ENCODE measurements around the gene ILDR2.
"Not testable (repeated sequence)": the region's sequence is repeated elsewhere in the genome, so short reads cannot be mapped to it uniquely, and the experiment has no call there.

Gene ILDR2

GRCh38 chr1:166878173-166878917 is 97.0 kb downstream of the ILDR2 start:
- H3K9me3 ChIP-seq (ENCODE audit: control extremely low read depth in 1 of 5, control insufficient read depth in 4 of 5, insufficient read depth in 2 of 5, low read depth in 1 of 5, low read length in 4 of 5); H3K27ac ChIP-seq (ENCODE audit: insufficient read depth in 1 of 2, low read depth in 1 of 2, low read length in 2 of 2, poor library complexity in 1 of 2, severe bottlenecking in 2 of 2); DNase-seq; H3K27me3 ChIP-seq (replicated peaks in 2 of 5; ENCODE audit: control insufficient read depth in 4 of 5, insufficient read depth in 5 of 5, low read length in 4 of 5); H3K4me3 ChIP-seq (ENCODE audit: control insufficient read depth in 1 of 7, extremely low read depth in 1 of 7, insufficient read depth in 4 of 7, low read depth in 2 of 7, low read length in 6 of 7); H3K36me3 ChIP-seq (ENCODE audit: control insufficient read depth in 4 of 4, insufficient read depth in 4 of 4, low read length in 3 of 4); POLR2A ChIA-PET: not testable (repeated sequence)
- H3K4me1 ChIP-seq (ENCODE audit: control extremely low read depth in 1 of 4, control insufficient read depth in 4 of 4, insufficient read depth in 4 of 4, low read length in 3 of 4), result peaks cover 7 to 23% (median 14%) of the 10 kb centered on the region in 4 experiments
- 98% methylated on average over 8 of the region's 21 CpGs for WGBS (ENCODE audit: insufficient coverage)
- CTCF ChIA-PET, result interaction anchor here (13.2 kb wide), 1 partner anchor 182 kb away, joined by 172 read pairs; no protein-coding TSS in a partner anchor

- DNase-seq, result no peak
- peak overlapping the region in 6 of 7 experiments; percentile 19 to 92 (median 83) for H3K4me3 ChIP-seq (ENCODE audit: control insufficient read depth in 1 of 7, extremely low read depth in 1 of 7, insufficient read depth in 4 of 7, low read depth in 2 of 7, low read length in 6 of 7)
- ChIA-PET CTCF (interaction anchor here (0.9 to 13.2 kb wide), 4 partner anchors 17 to 184 kb away, joined by 3 to 172 read pairs (median 4); partner anchors contain the start of gene POGK), POLR2A (interaction anchor here (1.2 kb wide), 1 partner anchor 38 kb away, joined by 3 read pairs; the partner anchor contains the start of gene POGK)
- no peaks in the 10 kb centered on the region for H3K9me3 ChIP-seq (ENCODE audit: control extremely low read depth in 1 of 5, control insufficient read depth in 4 of 5, insufficient read depth in 2 of 5, low read depth in 1 of 5, low read length in 4 of 5)
- WGBS (ENCODE audit: insufficient coverage), result 0% methylated on average over 6 of the region's 7 CpGs
- H3K4me1 ChIP-seq (ENCODE audit: control extremely low read depth in 1 of 4, control insufficient read depth in 4 of 4, insufficient read depth in 4 of 4, low read length in 3 of 4), result peaks cover 7 to 23% (median 14%) of the 10 kb centered on the region in 4 experiments
- H3K36me3 ChIP-seq (ENCODE audit: control insufficient read depth in 4 of 4, insufficient read depth in 4 of 4, low read length in 3 of 4), result peaks cover 0 to 10% (median under 1%) of the 10 kb centered on the region in 4 experiments
- no peaks in the 10 kb centered on the region for H3K27me3 ChIP-seq (replicated peaks in 2 of 5; ENCODE audit: control insufficient read depth in 4 of 5, insufficient read depth in 5 of 5, low read length in 4 of 5)
- peak overlapping the region in 1 of 2 experiments; percentile 74 for H3K27ac ChIP-seq (ENCODE audit: insufficient read depth in 1 of 2, low read depth in 1 of 2, low read length in 2 of 2, poor library complexity in 1 of 2, severe bottlenecking in 2 of 2)
Observed at GRCh38 chr1:166876540-166876838, 98.9 kb downstream of the ILDR2 start.

GRCh38 chr1:166875734-166876539 is 99.4 kb downstream of the ILDR2 start, which contains the start of gene TADA1:
Gene TADA1, minus strand, starts transcription at chr1:166876264. Its CDS starts 31 bp downstream, at chr1:166876233.
- peak; percentile 99 to 100 (median 100) for DNase-seq
- H3K9me3 ChIP-seq (ENCODE audit: control extremely low read depth in 1 of 5, control insufficient read depth in 4 of 5, insufficient read depth in 2 of 5, low read depth in 1 of 5, low read length in 4 of 5), result no peaks in the 10 kb centered on the region
- CTCF ChIA-PET, result interaction anchor here (0.9 to 13.2 kb wide), 4 partner anchors 17 to 185 kb away, joined by 3 to 172 read pairs (median 4); partner anchors contain the start of gene POGK
- H3K4me1 ChIP-seq (ENCODE audit: control extremely low read depth in 1 of 4, control insufficient read depth in 4 of 4, insufficient read depth in 4 of 4, low read length in 3 of 4), result peaks cover 7 to 23% (median 14%) of the 10 kb centered on the region in 4 experiments
- H3K4me3 ChIP-seq (ENCODE audit: control insufficient read depth in 1 of 7, extremely low read depth in 1 of 7, insufficient read depth in 4 of 7, low read depth in 2 of 7, low read length in 6 of 7), result peak within 1 kb of the TSS; percentile 40 to 92 (median 80)
- H3K27me3 ChIP-seq (replicated peaks in 2 of 5; ENCODE audit: control insufficient read depth in 4 of 5, insufficient read depth in 5 of 5, low read length in 4 of 5), result no peaks in the 10 kb centered on the region
- POLR2A ChIA-PET, result interaction anchor here (1.2 kb wide), 1 partner anchor 37 kb away, joined by 3 read pairs; the partner anchor contains the start of gene POGK
- peak within 1 kb of the TSS; percentile 66 to 85 for H3K27ac ChIP-seq (ENCODE audit: insufficient read depth in 1 of 2, low read depth in 1 of 2, low read length in 2 of 2, poor library complexity in 1 of 2, severe bottlenecking in 2 of 2)
- peaks cover 0 to 10% (median under 1%) of the 10 kb centered on the region in 4 experiments for H3K36me3 ChIP-seq (ENCODE audit: control insufficient read depth in 4 of 4, insufficient read depth in 4 of 4, low read length in 3 of 4)
- under 1% methylated on average over 84 of the region's 84 CpGs for WGBS (ENCODE audit: insufficient coverage)

- ChIA-PET CTCF (interaction anchor here (1.2 to 13.2 kb wide), 2 partner anchors 34 to 185 kb away, joined by 3 to 172 read pairs; no protein-coding TSS in a partner anchor), POLR2A (no interaction called here)
- Histone ChIP-seq H3K9me3 (ENCODE audit: control extremely low read depth in 1 of 5, control insufficient read depth in 4 of 5, insufficient read depth in 2 of 5, low read depth in 1 of 5, low read length in 4 of 5) (no peaks in the 10 kb centered on the region), H3K4me3 (ENCODE audit: control insufficient read depth in 1 of 7, extremely low read depth in 1 of 7, insufficient read depth in 4 of 7, low read depth in 2 of 7, low read length in 6 of 7) (peak overlapping the region; percentile 40 to 92 (median 80)), H3K27ac (ENCODE audit: insufficient read depth in 1 of 2, low read depth in 1 of 2, low read length in 2 of 2, poor library complexity in 1 of 2, severe bottlenecking in 2 of 2) (peak overlapping the region; percentile 66 to 85), H3K4me1 (ENCODE audit: control extremely low read depth in 1 of 4, control insufficient read depth in 4 of 4, insufficient read depth in 4 of 4, low read length in 3 of 4) (peaks cover 7 to 23% (median 14%) of the 10 kb centered on the region in 4 experiments), H3K36me3 (ENCODE audit: control insufficient read depth in 4 of 4, insufficient read depth in 4 of 4, low read length in 3 of 4) (peaks cover 0 to 10% (median under 1%) of the 10 kb centered on the region in 4 experiments), H3K27me3 (replicated peaks in 2 of 5; ENCODE audit: control insufficient read depth in 4 of 5, insufficient read depth in 5 of 5, low read length in 4 of 5) (no peaks in the 10 kb centered on the region)
- DNase-seq, result no peak
- 37% methylated on average over 6 of the region's 8 CpGs for WGBS (ENCODE audit: insufficient coverage)
Observed at GRCh38 chr1:166875302-166875733, 100.0 kb downstream of the ILDR2 start.

- Histone ChIP-seq H3K36me3 (ENCODE audit: control insufficient read depth in 4 of 4, insufficient read depth in 4 of 4, low read length in 3 of 4) (peaks cover 0 to 10% (median 3%) of the 10 kb centered on the region in 4 experiments), H3K9me3 (ENCODE audit: control extremely low read depth in 1 of 5, control insufficient read depth in 4 of 5, insufficient read depth in 2 of 5, low read depth in 1 of 5, low read length in 4 of 5) (no peaks in the 10 kb centered on the region), H3K27ac (ENCODE audit: insufficient read depth in 1 of 2, low read depth in 1 of 2, low read length in 2 of 2, poor library complexity in 1 of 2, severe bottlenecking in 2 of 2) (no peak overlapping the region), H3K4me1 (ENCODE audit: control extremely low read depth in 1 of 4, control insufficient read depth in 4 of 4, insufficient read depth in 4 of 4, low read length in 3 of 4) (peaks cover 7 to 24% (median 15%) of the 10 kb centered on the region in 4 experiments), H3K27me3 (replicated peaks in 2 of 5; ENCODE audit: control insufficient read depth in 4 of 5, insufficient read depth in 5 of 5, low read length in 4 of 5) (no peaks in the 10 kb centered on the region), H3K4me3 (ENCODE audit: control insufficient read depth in 1 of 7, extremely low read depth in 1 of 7, insufficient read depth in 4 of 7, low read depth in 2 of 7, low read length in 6 of 7) (no peak overlapping the region)
- ChIA-PET CTCF (no interaction called here), POLR2A (no interaction called here)
- DNase-seq, result no peak
- 100% methylated on average over 6 of the region's 8 CpGs for WGBS (ENCODE audit: insufficient coverage)
Observed at GRCh38 chr1:166874464-166874863, 100.9 kb downstream of the ILDR2 start.

- no peaks in the 10 kb centered on the region for H3K9me3 ChIP-seq (ENCODE audit: control extremely low read depth in 1 of 5, control insufficient read depth in 4 of 5, insufficient read depth in 2 of 5, low read depth in 1 of 5, low read length in 4 of 5)
- H3K27me3 ChIP-seq (replicated peaks in 2 of 5; ENCODE audit: control insufficient read depth in 4 of 5, insufficient read depth in 5 of 5, low read length in 4 of 5), result no peaks in the 10 kb centered on the region
- POLR2A ChIA-PET, result no interaction called here
- DNase-seq, result no peak
- H3K4me3 ChIP-seq (ENCODE audit: control insufficient read depth in 1 of 7, extremely low read depth in 1 of 7, insufficient read depth in 4 of 7, low read depth in 2 of 7, low read length in 6 of 7), result no peak overlapping the region
- CTCF ChIA-PET, result interaction anchor here (1.7 kb wide), 1 partner anchor 19 kb away, joined by 4 read pairs; no protein-coding TSS in a partner anchor
- H3K4me1 ChIP-seq (ENCODE audit: control extremely low read depth in 1 of 4, control insufficient read depth in 4 of 4, insufficient read depth in 4 of 4, low read length in 3 of 4), result peaks cover 3 to 16% (median 10%) of the 10 kb centered on the region in 4 experiments
- no CpG with 5 or more reads among the region's 4 CpGs for WGBS (ENCODE audit: insufficient coverage)
- peaks cover 4 to 33% (median 17%) of the 10 kb centered on the region in 4 experiments for H3K36me3 ChIP-seq (ENCODE audit: control insufficient read depth in 4 of 4, insufficient read depth in 4 of 4, low read length in 3 of 4)
- H3K27ac ChIP-seq (ENCODE audit: insufficient read depth in 1 of 2, low read depth in 1 of 2, low read length in 2 of 2, poor library complexity in 1 of 2, severe bottlenecking in 2 of 2), result no peak overlapping the region
Observed at GRCh38 chr1:166870584-166870983, 104.8 kb downstream of the ILDR2 start.

Data from common myeloid progenitor, CD34-positive (primary cell).